Endodermal cell (in vitro differentiated cells): Measurements from ENCODE around the gene DHX8. TPM values are rescaled to one million over a fixed set of nuclear protein-coding genes. Genes with fewer than 3 reads are reported as not detected.

Experiments
- DNase-seq: peaks from one replicate; pipeline ENCODE4 v3.0.0-alpha.2; 2017
- H3K27ac ChIP-seq: 2 replicates; pipeline ENCODE4 v1.5.1; 2013; ENCODE audit warnings: mild to moderate bottlenecking, low read depth, low read length, moderate library complexity
- H3K27me3 ChIP-seq: 2 replicates; pipeline ENCODE4 v1.6.1; 2013; ENCODE audit warnings: mild to moderate bottlenecking, low read length, moderate library complexity; ENCODE audit not compliant: insufficient read depth, control insufficient read depth, poor library complexity, severe bottlenecking
- H3K36me3 ChIP-seq: 2 replicates; pipeline ENCODE4 v1.7.0; 2013; ENCODE audit warnings: mild to moderate bottlenecking, low read length, moderate library complexity; ENCODE audit not compliant: control insufficient read depth, insufficient read depth
- H3K4me1 ChIP-seq: one replicate; pipeline ENCODE4 v1.7.0; 2013; ENCODE audit warnings: low read length; ENCODE audit not compliant: control insufficient read depth, insufficient read depth
- H3K4me3 ChIP-seq: 2 replicates; pipeline ENCODE4 v1.5.1; 2013; ENCODE audit warnings: mild to moderate bottlenecking, low read length, moderate library complexity
- H3K9ac ChIP-seq: 2 replicates; pipeline ENCODE4 v1.6.1; 2013; ENCODE audit warnings: mild to moderate bottlenecking, low read length, moderate library complexity; ENCODE audit not compliant: poor library complexity, severe bottlenecking; ENCODE audit errors: extremely low read depth
- H3K9me3 ChIP-seq: 2 replicates; pipeline ENCODE4 v1.6.1; 2013; ENCODE audit warnings: mild to moderate bottlenecking, low read length, moderate library complexity; ENCODE audit not compliant: control insufficient read depth
- H3K27ac Mint-ChIP-seq: 2 replicates; pipeline ENCODE4 v1.8.0; 2020; ENCODE audit warnings: mixed read lengths
- H3K27me3 Mint-ChIP-seq: 2 replicates; pipeline ENCODE4 v1.8.0; 2021; ENCODE audit warnings: mild to moderate bottlenecking, mixed read lengths; ENCODE audit not compliant: insufficient read depth
- H3K36me3 Mint-ChIP-seq: 2 replicates; pipeline ENCODE4 v1.8.0; 2020; ENCODE audit warnings: low read depth, mixed read lengths
- H3K4me1 Mint-ChIP-seq: 2 replicates; pipeline ENCODE4 v1.8.0; 2020; ENCODE audit warnings: mixed read lengths
- H3K4me3 Mint-ChIP-seq: 2 replicates; pipeline ENCODE4 v1.8.0; 2020; ENCODE audit warnings: mild to moderate bottlenecking, moderate library complexity, mixed read lengths
- H3K9me3 Mint-ChIP-seq: 2 replicates; pipeline ENCODE4 v1.8.0; 2020; ENCODE audit warnings: mild to moderate bottlenecking, mixed read lengths
- WGBS, 2 experiments: methylation state at CpG; one replicate each; pipeline versions ENCODE4 v1.1.5 to v1.1.7; 2013; ENCODE audit warnings: missing lambda C conversion rate in 2 of 2, mixed read lengths in 1 of 2; ENCODE audit not compliant: insufficient coverage in 1 of 2, insufficient read length in 1 of 2; 5-methylcytosine and 5-hydroxymethylcytosine counted together
- total RNA-seq, 2 donors: library from RNA; stranded (reverse); fragmentation: NEBNext Ultra II Directional in 1 of 2; extraction: Animal tissue kit (Norgen Biotek cat#: 25700) in 1 of 2; gene quantifications; 2 replicates in 1 of 2; 3 replicates in 1 of 2; pipeline ENCODE4 v1.2.1, GENCODE V29; 2021
- TF ChIP-seq, protein P1 (sequence below): fragments of 200-600 bp; sonication (generic); conservative IDR thresholded peaks from 2 replicates; pipeline ENCODE4 v1.5.0; 2021; ENCODE audit warnings: antibody characterized with exemption, mild to moderate bottlenecking

Gene DHX8
- total RNA-seq, 2 donors from 2014 or later, result 53.3 to 57.1 TPM

GRCh38 chr17:43570518-43570928 is 86.7 kb downstream of the DHX8 start:
- Histone ChIP-seq H3K9me3 (no peaks in the 10 kb centered on the region), H3K9ac (no peak overlapping the region), H3K27me3 (peaks cover 17% of the 10 kb centered on the region), H3K27ac (no peak overlapping the region), H3K4me3 (no peak overlapping the region), H3K4me1 (no peaks in the 10 kb centered on the region), H3K36me3 (no peaks in the 10 kb centered on the region)
- H3K4me1 Mint-ChIP-seq, result peaks cover 20% of the 10 kb centered on the region
- H3K9me3 Mint-ChIP-seq, result no peaks in the 10 kb centered on the region
- WGBS, 2 experiments, result 95 to 100% methylated on average over 2 to 3 of the region's 3 CpGs
- TF ChIP-seq, protein P1, sequence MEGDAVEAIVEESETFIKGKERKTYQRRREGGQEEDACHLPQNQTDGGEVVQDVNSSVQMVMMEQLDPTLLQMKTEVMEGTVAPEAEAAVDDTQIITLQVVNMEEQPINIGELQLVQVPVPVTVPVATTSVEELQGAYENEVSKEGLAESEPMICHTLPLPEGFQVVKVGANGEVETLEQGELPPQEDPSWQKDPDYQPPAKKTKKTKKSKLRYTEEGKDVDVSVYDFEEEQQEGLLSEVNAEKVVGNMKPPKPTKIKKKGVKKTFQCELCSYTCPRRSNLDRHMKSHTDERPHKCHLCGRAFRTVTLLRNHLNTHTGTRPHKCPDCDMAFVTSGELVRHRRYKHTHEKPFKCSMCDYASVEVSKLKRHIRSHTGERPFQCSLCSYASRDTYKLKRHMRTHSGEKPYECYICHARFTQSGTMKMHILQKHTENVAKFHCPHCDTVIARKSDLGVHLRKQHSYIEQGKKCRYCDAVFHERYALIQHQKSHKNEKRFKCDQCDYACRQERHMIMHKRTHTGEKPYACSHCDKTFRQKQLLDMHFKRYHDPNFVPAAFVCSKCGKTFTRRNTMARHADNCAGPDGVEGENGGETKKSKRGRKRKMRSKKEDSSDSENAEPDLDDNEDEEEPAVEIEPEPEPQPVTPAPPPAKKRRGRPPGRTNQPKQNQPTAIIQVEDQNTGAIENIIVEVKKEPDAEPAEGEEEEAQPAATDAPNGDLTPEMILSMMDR, result no peak
- peaks cover 8% of the 10 kb centered on the region for H3K27me3 Mint-ChIP-seq
- H3K4me3 Mint-ChIP-seq, result no peak overlapping the region
- peak; percentile 29 for DNase-seq
- H3K27ac Mint-ChIP-seq, result no peak overlapping the region
- H3K36me3 Mint-ChIP-seq, result no peaks in the 10 kb centered on the region

- Mint-ChIP-seq H3K36me3 (no peaks in the 10 kb centered on the region), H3K27ac (no peak overlapping the region), H3K4me1 (peaks cover 31% of the 10 kb centered on the region), H3K9me3 (no peaks in the 10 kb centered on the region), H3K27me3 (peaks cover 8% of the 10 kb centered on the region), H3K4me3 (no peak overlapping the region)
- DNase-seq, result no peak
- TF ChIP-seq, protein P1, result no peak
- no peaks in the 10 kb centered on the region for H3K36me3 ChIP-seq
- H3K4me3 ChIP-seq, result no peak overlapping the region
- H3K4me1 ChIP-seq, result peaks cover 6% of the 10 kb centered on the region
- H3K9me3 ChIP-seq, result no peaks in the 10 kb centered on the region
- H3K27ac ChIP-seq, result no peak overlapping the region
- 87 to 90% methylated on average over 2 to 5 of the region's 5 CpGs for WGBS, 2 experiments
- H3K9ac ChIP-seq, result no peak overlapping the region
- H3K27me3 ChIP-seq, result peaks cover 21% of the 10 kb centered on the region
Observed at GRCh38 chr17:43572368-43572980, 88.7 kb downstream of the DHX8 start.

DNA sequence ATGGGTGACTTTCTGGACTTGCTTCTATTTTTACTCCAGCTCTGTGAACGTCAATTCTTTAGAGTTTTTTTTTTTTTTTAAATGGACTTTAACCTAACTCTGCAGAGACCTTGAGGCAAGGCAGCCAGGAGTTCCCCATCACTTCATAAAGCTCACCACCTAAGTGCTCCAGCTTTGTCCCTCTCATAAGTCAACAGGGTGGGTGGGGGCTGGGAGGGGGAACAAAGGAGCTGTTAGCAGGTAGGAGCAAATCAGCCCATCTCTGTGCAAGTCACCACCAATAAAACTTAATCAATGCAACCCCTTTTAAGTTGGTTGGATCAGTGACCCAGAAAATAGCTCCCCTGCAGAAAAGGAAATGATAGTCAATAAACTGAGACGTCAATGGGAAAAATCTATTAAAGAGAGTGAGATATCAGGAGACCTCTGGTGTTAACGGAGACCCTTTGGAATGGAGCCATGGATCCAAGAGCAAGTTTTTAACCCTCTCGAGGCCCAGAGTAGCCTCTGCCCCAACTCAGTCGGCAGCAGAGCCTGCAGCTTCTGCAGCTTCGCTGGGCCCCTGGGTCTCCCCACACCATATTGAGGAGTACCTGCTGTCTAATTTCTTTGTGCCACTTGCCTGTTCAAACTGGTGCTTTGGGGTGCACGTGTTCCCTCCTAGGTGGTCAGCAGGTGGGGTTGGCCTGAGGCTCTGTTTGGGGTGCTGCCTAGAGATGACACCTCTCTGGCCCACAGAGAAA is 90.0 kb downstream of the DHX8 start:
- no peak for DNase-seq
- H3K27me3 ChIP-seq, result peaks cover 21% of the 10 kb centered on the region
- 62 to 69% methylated on average over 4 to 7 of the region's 7 CpGs for WGBS, 2 experiments
- peaks cover 17% of the 10 kb centered on the region for H3K4me1 ChIP-seq
- H3K9me3 Mint-ChIP-seq, result no peaks in the 10 kb centered on the region
- TF ChIP-seq, protein P1, result no peak
- no peaks in the 10 kb centered on the region for H3K36me3 ChIP-seq
- peaks cover 8% of the 10 kb centered on the region for H3K27me3 Mint-ChIP-seq
- H3K27ac Mint-ChIP-seq, result no peak overlapping the region
- H3K9ac ChIP-seq, result no peak overlapping the region
- H3K27ac ChIP-seq, result no peak overlapping the region
- no peak overlapping the region for H3K4me3 ChIP-seq
- H3K4me1 Mint-ChIP-seq, result peaks cover 44% of the 10 kb centered on the region
- H3K4me3 Mint-ChIP-seq, result no peak overlapping the region
- no peaks in the 10 kb centered on the region for H3K36me3 Mint-ChIP-seq
- H3K9me3 ChIP-seq, result no peaks in the 10 kb centered on the region
